Measurements from ENCODE around the gene ISLR.

GRCh38 chr15:74127954-74128784, 45.3 kb upstream of the ISLR start:
- TF ChIP-seq, protein P1, sequence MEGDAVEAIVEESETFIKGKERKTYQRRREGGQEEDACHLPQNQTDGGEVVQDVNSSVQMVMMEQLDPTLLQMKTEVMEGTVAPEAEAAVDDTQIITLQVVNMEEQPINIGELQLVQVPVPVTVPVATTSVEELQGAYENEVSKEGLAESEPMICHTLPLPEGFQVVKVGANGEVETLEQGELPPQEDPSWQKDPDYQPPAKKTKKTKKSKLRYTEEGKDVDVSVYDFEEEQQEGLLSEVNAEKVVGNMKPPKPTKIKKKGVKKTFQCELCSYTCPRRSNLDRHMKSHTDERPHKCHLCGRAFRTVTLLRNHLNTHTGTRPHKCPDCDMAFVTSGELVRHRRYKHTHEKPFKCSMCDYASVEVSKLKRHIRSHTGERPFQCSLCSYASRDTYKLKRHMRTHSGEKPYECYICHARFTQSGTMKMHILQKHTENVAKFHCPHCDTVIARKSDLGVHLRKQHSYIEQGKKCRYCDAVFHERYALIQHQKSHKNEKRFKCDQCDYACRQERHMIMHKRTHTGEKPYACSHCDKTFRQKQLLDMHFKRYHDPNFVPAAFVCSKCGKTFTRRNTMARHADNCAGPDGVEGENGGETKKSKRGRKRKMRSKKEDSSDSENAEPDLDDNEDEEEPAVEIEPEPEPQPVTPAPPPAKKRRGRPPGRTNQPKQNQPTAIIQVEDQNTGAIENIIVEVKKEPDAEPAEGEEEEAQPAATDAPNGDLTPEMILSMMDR (conservative IDR thresholded peaks at IDR 0.05; ENCODE audit: low read depth in 2 of 2): no peak
- TF ChIP-seq JUNB (IDR thresholded peaks at IDR 0.05; ENCODE audit: unreplicated experiment) (no peak), EZH2 (IDR thresholded peaks at IDR 0.05; ENCODE audit: low read depth, unreplicated experiment) (peak; percentile 74), POLR2AphosphoS5 (IDR thresholded peaks at IDR 0.05; ENCODE audit: low read depth) (no peak), ZNF114 (CRISPR knock-in tag; IDR thresholded peaks at IDR 0.05) (no peak), REST (IDR thresholded peaks at IDR 0.05; ENCODE audit: unreplicated experiment) (no peak)

All from GM23338 (cell line).